Activated CD8-positive, alpha-beta T cell treated with anti-CD3 and anti-CD28 coated beads for 36 hours (primary cell): ENCODE data around the gene PRKACA. TPM values are rescaled to one million over a fixed set of nuclear protein-coding genes. Genes with fewer than 3 reads are reported as not detected.

ENCODE experiments used
- ATAC-seq: fragments of 200-7000 bp; cut with Tn5 transposase; one replicate; pipeline ENCODE4 v1.10.0; 2021; ENCODE audit warnings: mild to moderate bottlenecking, moderate library complexity
- CTCF ChIA-PET: fragments of 350-600 bp; sonication (Branson Sonifier 250); formaldehyde crosslinking; loops from one replicate; lab custom pipeline; 2021; ENCODE audit warnings: antibody characterized with exemption; lab: Charles Lee
- POLR2A ChIA-PET: fragments of 350-600 bp; sonication (Branson Sonifier 250); formaldehyde crosslinking; loops from one replicate; lab custom pipeline; 2021; ENCODE audit warnings: antibody characterized with exemption; lab: Charles Lee
- DNase-seq: peaks from one replicate; pipeline ENCODE4 v3.0.0-alpha.2; 2020
- H3K27ac Mint-ChIP-seq: one replicate; pipeline ENCODE4 v1.8.0; 2021; ENCODE audit warnings: mild to moderate bottlenecking, mixed read lengths
- H3K27me3 Mint-ChIP-seq: one replicate; pipeline ENCODE4 v1.8.0; 2021; ENCODE audit warnings: mixed read lengths
- H3K36me3 Mint-ChIP-seq: one replicate; pipeline ENCODE4 v1.8.0; 2021; ENCODE audit warnings: low read depth, mixed read lengths
- H3K4me1 Mint-ChIP-seq: one replicate; pipeline ENCODE4 v1.8.0; 2021; ENCODE audit warnings: low read depth, mixed read lengths
- H3K4me3 Mint-ChIP-seq: one replicate; pipeline ENCODE4 v1.8.0; 2021; ENCODE audit warnings: mild to moderate bottlenecking, moderate library complexity, mixed read lengths
- H3K9me3 Mint-ChIP-seq: one replicate; pipeline ENCODE4 v1.8.0; 2021; ENCODE audit warnings: mixed read lengths
- CTCF ChIP-seq: fragments of 200-600 bp; IDR thresholded peaks from one replicate; pipeline ENCODE4 v1.8.0; 2022; ENCODE audit warnings: antibody characterized with exemption, mild to moderate bottlenecking
- intact Hi-C: fragments of 100-400 bp; cut with micrococcal nuclease; formaldehyde crosslinking; loops from one replicate; pipeline ENCODE4 v1.10.0; 2022
- total RNA-seq, 2 experiments: library from RNA; stranded (reverse); gene quantifications; one replicate each; pipeline ENCODE4 v1.2.3, GENCODE V29; 2021

Gene PRKACA
- total RNA-seq, 2 experiments from 2014 or later, result 61.0 to 61.5 TPM

DNA sequence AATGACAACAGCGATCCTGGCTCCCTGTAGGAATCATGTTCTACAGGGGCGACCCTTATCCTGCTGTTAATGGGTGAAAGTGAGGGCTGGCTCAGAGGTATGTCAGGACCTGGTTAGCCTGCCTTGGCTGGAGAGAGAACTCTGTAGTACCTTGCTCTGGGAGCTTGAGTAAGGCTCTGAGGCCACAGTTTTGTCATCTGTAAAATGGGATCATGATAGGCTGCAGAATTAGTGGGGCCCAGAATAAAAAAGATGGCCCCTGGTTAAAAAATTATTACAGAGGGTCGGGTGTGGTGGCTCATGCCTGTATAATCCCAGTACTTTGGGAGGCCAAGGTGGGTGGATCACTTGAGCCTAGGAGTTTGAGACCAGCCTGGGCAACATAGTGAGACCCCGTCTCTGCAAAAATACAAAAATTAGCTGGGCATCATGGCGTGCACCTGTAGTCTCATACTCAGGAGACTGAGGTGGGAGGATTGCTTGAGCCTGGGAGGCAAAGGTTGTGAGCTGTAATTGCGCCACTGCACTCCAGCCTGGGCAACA is 16.5 kb downstream of the PRKACA start:
- intact Hi-C loops, result no loop called here
- ChIA-PET POLR2A (no interaction called here), CTCF (interaction anchor here (1.8 kb wide), 1 partner anchor 35 kb away, joined by 4 read pairs; the partner anchor contains the start of gene ASF1B)
- no peak for ATAC-seq
- Mint-ChIP-seq H3K4me3 (no peak overlapping the region), H3K27ac (no peak overlapping the region), H3K36me3 (peaks cover 7% of the 10 kb centered on the region), H3K4me1 (no peaks in the 10 kb centered on the region), H3K27me3 (no peaks in the 10 kb centered on the region), H3K9me3 (no peaks in the 10 kb centered on the region)
- TF ChIP-seq CTCF, result no peak
- DNase-seq, result no peak

GRCh38 chr19:14097532-14098151 is 19.9 kb downstream of the PRKACA start:
- peaks cover 3% of the 10 kb centered on the region for H3K4me1 Mint-ChIP-seq
- TF ChIP-seq CTCF, result no peak
- DNase-seq, result peak; percentile 30
- POLR2A ChIA-PET, result no interaction called here
- H3K36me3 Mint-ChIP-seq, result peaks cover 17% of the 10 kb centered on the region
- intact Hi-C loops, result no loop called here
- CTCF ChIA-PET, result no interaction called here
- H3K27ac Mint-ChIP-seq, result no peak overlapping the region
- ATAC-seq, result no peak
- no peak overlapping the region for H3K4me3 Mint-ChIP-seq
- no peaks in the 10 kb centered on the region for H3K27me3 Mint-ChIP-seq
- peaks cover 9% of the 10 kb centered on the region for H3K9me3 Mint-ChIP-seq

GRCh38 chr19:14096272-14096992 is 21.1 kb downstream of the PRKACA start:
- ChIA-PET CTCF (interaction anchor here (1.6 to 1.9 kb wide), 2 partner anchors 17 to 19 kb away, joined by 6 to 10 read pairs; no protein-coding TSS in a partner anchor), POLR2A (no interaction called here)
- no peak overlapping the region for H3K27ac Mint-ChIP-seq
- H3K36me3 Mint-ChIP-seq, result peaks cover 23% of the 10 kb centered on the region
- DNase-seq, result no peak
- no peaks in the 10 kb centered on the region for H3K27me3 Mint-ChIP-seq
- H3K4me1 Mint-ChIP-seq, result peaks cover 10% of the 10 kb centered on the region
- no peak overlapping the region for H3K4me3 Mint-ChIP-seq
- peaks cover 11% of the 10 kb centered on the region for H3K9me3 Mint-ChIP-seq
- intact Hi-C loops, result no loop called here
- ATAC-seq, result no peak
- TF ChIP-seq CTCF, result no peak

DNA sequence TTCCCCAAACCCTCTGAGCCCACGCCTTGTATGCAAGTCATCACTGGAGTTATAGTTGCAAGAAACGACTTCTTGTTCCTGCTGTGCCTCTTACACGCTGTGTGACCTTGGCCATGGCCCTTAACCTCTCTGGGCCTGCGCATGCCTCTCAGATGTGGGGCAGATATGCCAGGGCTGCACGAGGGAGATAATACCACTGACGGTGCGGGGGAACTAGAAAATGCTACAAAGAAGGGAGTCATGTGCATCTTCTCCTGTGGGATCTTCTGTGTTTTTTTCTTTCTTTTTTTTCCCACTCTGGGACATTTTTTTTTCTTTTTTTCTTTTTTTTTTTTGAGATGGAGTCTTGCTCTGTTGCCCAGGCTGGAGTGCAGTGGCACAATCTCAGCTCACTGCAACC is 22.7 kb downstream of the PRKACA start:
- Mint-ChIP-seq H3K9me3 (peaks cover 11% of the 10 kb centered on the region), H3K4me3 (no peak overlapping the region), H3K27ac (no peak overlapping the region), H3K27me3 (no peaks in the 10 kb centered on the region), H3K4me1 (peaks cover 10% of the 10 kb centered on the region), H3K36me3 (peaks cover 23% of the 10 kb centered on the region)
- TF ChIP-seq CTCF, result no peak
- ATAC-seq (no peak), DNase-seq (no peak)
- ChIA-PET POLR2A (interaction anchor here (0.8 kb wide), 1 partner anchor 41 kb away, joined by 4 read pairs; the partner anchor contains the start of gene ASF1B), CTCF (interaction anchor here (3.7 kb wide), 1 partner anchor 19 kb away, joined by 29 read pairs; a partner anchor contains a TSS)
- intact Hi-C loops, result no loop called here
